Middle frontal gyrus (tissue), 1 donor: Measurements from ENCODE around the gene CDK15.

Source experiments
- DNase-seq: peaks from one replicate; pipeline ENCODE4 v3.0.0-alpha.2; 2015; ENCODE audit warnings: low spot score; ENCODE audit errors: extremely low spot score

Gene CDK15

DNA sequence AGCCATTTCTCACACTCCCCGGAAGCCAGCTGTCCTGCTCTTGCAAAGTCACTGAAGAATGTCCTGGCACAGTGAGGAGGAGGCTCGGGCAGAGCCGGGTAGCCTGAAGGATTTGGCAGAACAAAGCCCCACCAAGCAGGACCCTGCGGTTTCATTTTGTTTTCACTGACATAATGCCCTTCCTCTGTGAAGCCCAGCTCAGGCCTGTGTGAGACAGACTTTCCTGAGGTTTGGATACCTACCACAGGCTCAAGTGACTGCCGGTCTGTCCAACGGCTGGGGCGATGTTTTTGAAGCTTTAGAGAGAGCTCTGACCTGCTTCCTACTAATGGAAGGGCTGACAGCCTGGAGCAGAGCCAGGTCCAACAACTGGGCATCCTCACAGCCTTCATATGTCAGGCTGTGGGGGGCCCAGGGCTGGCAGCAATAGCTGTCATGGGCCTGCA, 127.5 kb downstream of the CDK15 start:
- DNase-seq: no peak

DNA sequence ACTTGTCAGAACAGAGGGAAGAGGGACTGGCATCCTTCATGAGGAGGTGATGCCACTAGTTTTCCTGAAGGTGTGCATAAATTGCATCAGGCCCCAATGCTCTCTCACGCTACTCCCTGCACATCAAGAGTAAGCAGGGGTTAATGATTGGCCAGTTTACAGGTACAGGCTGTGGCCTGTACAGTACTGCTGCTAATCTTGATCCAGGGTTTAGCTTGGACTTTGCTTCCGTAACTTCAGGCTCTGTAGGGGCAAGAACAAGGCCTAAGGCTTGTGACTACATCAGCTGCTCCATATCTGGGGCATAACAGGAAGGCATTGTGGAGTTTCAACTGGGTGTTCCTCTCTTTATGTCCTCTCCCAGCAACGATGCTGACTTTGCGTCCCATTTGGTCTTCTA, 130.5 kb downstream of the CDK15 start:
- no peak for DNase-seq

- DNase-seq: no peak
Observed at GRCh38 chr2:201937343-201937742, 131.0 kb downstream of the CDK15 start.

GRCh38 chr2:201938156-201938775, 131.9 kb downstream of the CDK15 start:
- DNase-seq: no peak

DNA sequence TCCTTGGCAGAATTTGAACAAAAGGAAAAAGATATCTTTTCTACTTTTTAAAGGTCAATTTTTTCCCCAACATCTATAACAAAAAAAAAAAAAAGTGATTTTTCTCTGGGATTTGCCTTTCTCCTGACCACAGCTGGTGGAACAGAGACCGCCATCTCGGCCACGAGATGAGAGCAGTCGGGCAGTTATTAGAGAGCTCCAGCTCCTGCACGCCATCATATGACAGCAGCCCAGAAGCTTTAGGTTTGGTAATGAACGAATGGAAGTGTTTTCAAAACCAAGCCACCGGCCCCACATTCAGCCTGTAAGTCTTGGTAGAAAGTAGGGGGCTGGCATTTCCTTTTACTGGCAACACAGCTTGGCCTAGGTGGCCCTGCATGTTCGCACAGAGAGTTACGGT, 132.4 kb downstream of the CDK15 start:
- DNase-seq: no peak

GRCh38 chr2:201939453-201939941, 133.2 kb downstream of the CDK15 start:
- DNase-seq: no peak

DNA sequence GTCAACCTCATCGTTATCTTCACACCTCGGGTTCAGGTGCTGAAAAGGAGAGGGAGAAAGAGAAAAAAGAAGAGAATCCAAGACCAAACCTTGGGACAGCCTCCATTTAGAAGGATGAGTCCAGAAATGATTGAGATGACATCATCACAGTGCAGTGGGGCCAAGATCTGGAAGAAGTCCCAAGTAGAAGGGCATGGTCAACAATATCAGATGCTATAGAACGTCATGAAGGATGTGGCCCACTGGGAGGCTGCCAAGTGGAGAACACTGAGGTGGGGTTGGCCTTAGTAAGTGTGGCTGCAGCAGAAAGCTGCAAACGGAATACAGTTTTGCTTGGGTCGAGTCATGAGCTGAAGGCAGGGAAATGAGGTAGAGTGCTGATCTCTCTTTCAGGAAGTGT, 136.2 kb downstream of the CDK15 start:
- no peak for DNase-seq
